ENCODE data around the gene PTPN4. TPM values are rescaled to one million over a fixed set of nuclear protein-coding genes. Genes with fewer than 3 reads are reported as not detected.
A peak's percentile ranks its signal among the peaks of the same experiment; 100 is the strongest.

The PTPN4 gene
- total RNA-seq, 2 donors from 2014 or later, result 12.2 to 21.1 TPM

- H3K27ac ChIP-seq, result peak overlapping the region; percentile 94 to 97 (median 94)
- no peaks in the 10 kb centered on the region for H3K27me3 ChIP-seq
- H3K4me3 ChIP-seq, result peak overlapping the region in 1 of 2 donors; percentile 20
- 29 to 32% methylated on average over 12 to 13 of the region's 13 CpGs for WGBS, 2 donors
- H3K36me3 ChIP-seq (replicated peaks in 1 of 2; ENCODE audit: insufficient read depth in 1 of 2, low read depth in 2 of 2), result no peaks in the 10 kb centered on the region
- peaks cover 42% of the 10 kb centered on the region for H3K4me1 ChIP-seq
- no peaks in the 10 kb centered on the region for H3K9me3 ChIP-seq
- intact Hi-C loops (cut with DNase I), result no loop called here
- no peak for ATAC-seq
- no peak for DNase-seq
- TF ChIP-seq POLR2A (IDR thresholded peaks at IDR 0.05) (no peak), CTCF (IDR thresholded peaks at IDR 0.05) (no peak)
Observed at GRCh38 chr2:119758881-119759450, 756 bp upstream of the PTPN4 start.

- 0 to 1% methylated on average over 23 to 37 of the region's 37 CpGs for WGBS, 2 donors
- TF ChIP-seq POLR2A (IDR thresholded peaks at IDR 0.05) (no peak), CTCF (IDR thresholded peaks at IDR 0.05) (no peak)
- Histone ChIP-seq H3K36me3 (replicated peaks in 1 of 2; ENCODE audit: insufficient read depth in 1 of 2, low read depth in 2 of 2) (no peaks in the 10 kb centered on the region), H3K4me1 (peaks cover 42% of the 10 kb centered on the region), H3K27me3 (no peaks in the 10 kb centered on the region), H3K27ac (peak overlapping the region; percentile 94 to 97 (median 94)), H3K4me3 (peak overlapping the region; percentile 67 to 81), H3K9me3 (no peaks in the 10 kb centered on the region)
- DNase-seq (peak; percentile 48 to 61 (median 55)), ATAC-seq (peak; percentile 21)
- intact Hi-C loops (cut with DNase I), result no loop called here
Observed at GRCh38 chr2:119760237-119760955, 674 bp downstream of the PTPN4 start.

GRCh38 chr2:119760956-119761275 is 1.2 kb downstream of the PTPN4 start:
- no peaks in the 10 kb centered on the region for H3K36me3 ChIP-seq (replicated peaks in 1 of 2; ENCODE audit: insufficient read depth in 1 of 2, low read depth in 2 of 2)
- no peak for ATAC-seq
- H3K4me1 ChIP-seq, result peaks cover 42% of the 10 kb centered on the region
- H3K9me3 ChIP-seq, result no peaks in the 10 kb centered on the region
- no peak for TF ChIP-seq POLR2A (IDR thresholded peaks at IDR 0.05)
- TF ChIP-seq CTCF (IDR thresholded peaks at IDR 0.05), result no peak
- H3K27me3 ChIP-seq, result no peaks in the 10 kb centered on the region
- WGBS, 2 donors, result 1 to 2% methylated on average over 4 of the region's 4 CpGs
- intact Hi-C loops (cut with DNase I), result no loop called here
- H3K4me3 ChIP-seq, result peak overlapping the region in 1 of 2 donors; percentile 81
- peak overlapping the region in 2 of 4 donors; percentile 94 to 95 for H3K27ac ChIP-seq
- no peak for DNase-seq

- Histone ChIP-seq H3K27me3 (no peaks in the 10 kb centered on the region), H3K36me3 (replicated peaks in 1 of 2; ENCODE audit: insufficient read depth in 1 of 2, low read depth in 2 of 2) (no peaks in the 10 kb centered on the region), H3K27ac (no peak overlapping the region), H3K4me3 (no peak overlapping the region), H3K9me3 (no peaks in the 10 kb centered on the region), H3K4me1 (peaks cover 31% of the 10 kb centered on the region)
- intact Hi-C loops (cut with DNase I), result no loop called here
- DNase-seq, result no peak
- 86 to 98% methylated on average over 4 of the region's 4 CpGs for WGBS, 2 donors
- no peak for TF ChIP-seq POLR2A (IDR thresholded peaks at IDR 0.05)
- TF ChIP-seq CTCF (IDR thresholded peaks at IDR 0.05), result no peak
- ATAC-seq, result no peak
Observed at GRCh38 chr2:119764832-119765231, 5.1 kb downstream of the PTPN4 start.

Measured in body of pancreas (tissue), 4 donors.